Natural killer cell (primary cell): Measurements from ENCODE around the gene PLXNC1. TPM values are rescaled to one million over a fixed set of nuclear protein-coding genes. Genes with fewer than 3 reads are reported as not detected.
A peak's percentile ranks its signal among the peaks of the same experiment; 100 is the strongest.

Source experiments
- ATAC-seq, 3 donors: fragments of 150-1000 bp in 2 of 3; fragments of 200-7000 bp in 1 of 3; cut with Tn5 transposase; 1 replicate in 1 of 3; 2 replicates in 2 of 3; pipeline ENCODE4 v1.10.0; 2021; ENCODE audit warnings: mild to moderate bottlenecking in 2 of 3, moderate library complexity in 2 of 3
- DNase-seq, 2 donors: peaks; one replicate each; pipeline versions ENCODE4 v3.0.0 to v3.0.0-alpha.2; 2013 to 2021; ENCODE audit warnings: mixed read lengths in 1 of 2
- H3K27ac ChIP-seq: one replicate; pipeline ENCODE4 v1.5.1; 2013; ENCODE audit warnings: mild to moderate bottlenecking, low read length
- H3K27me3 ChIP-seq: one replicate; pipeline ENCODE4 v1.6.1; 2013; ENCODE audit warnings: low read length; ENCODE audit not compliant: control insufficient read depth, insufficient read depth
- H3K36me3 ChIP-seq: one replicate; pipeline ENCODE4 v1.6.1; 2013; ENCODE audit warnings: low read length; ENCODE audit not compliant: control insufficient read depth, insufficient read depth
- H3K4me1 ChIP-seq: one replicate; pipeline ENCODE4 v1.6.1; 2013; ENCODE audit warnings: low read length; ENCODE audit not compliant: control insufficient read depth, insufficient read depth
- H3K4me3 ChIP-seq: one replicate; pipeline ENCODE4 v1.5.1; 2013; ENCODE audit warnings: low read length
- H3K9me3 ChIP-seq: one replicate; pipeline ENCODE4 v1.6.1; 2013; ENCODE audit warnings: low read length; ENCODE audit not compliant: control insufficient read depth, insufficient read depth
- H3K27ac Mint-ChIP-seq, 2 donors: one replicate each; pipeline ENCODE4 v1.8.0; 2022; ENCODE audit warnings: mild to moderate bottlenecking in 2 of 2, mixed read lengths in 2 of 2, moderate library complexity in 1 of 2
- H3K27me3 Mint-ChIP-seq, 2 donors: one replicate each; pipeline ENCODE4 v1.8.0; 2022; ENCODE audit warnings: low read depth in 2 of 2, mixed read lengths in 2 of 2
- H3K36me3 Mint-ChIP-seq: one replicate; pipeline ENCODE4 v1.8.0; 2022; ENCODE audit warnings: mixed read lengths
- H3K4me1 Mint-ChIP-seq, 2 donors: one replicate each; pipeline ENCODE4 v1.8.0; 2022; ENCODE audit warnings: mixed read lengths in 2 of 2
- H3K4me3 Mint-ChIP-seq: one replicate; pipeline ENCODE4 v1.8.0; 2022; ENCODE audit warnings: mild to moderate bottlenecking, moderate library complexity, mixed read lengths
- H3K9me3 Mint-ChIP-seq, 2 donors: one replicate each; pipeline ENCODE4 v1.8.0; 2022; ENCODE audit warnings: mixed read lengths in 2 of 2
- WGBS: methylation state at CpG from one replicate; pipeline ENCODE4 v1.1.7; 2013; ENCODE audit warnings: missing lambda C conversion rate; ENCODE audit not compliant: insufficient coverage; 5-methylcytosine and 5-hydroxymethylcytosine counted together
- intact Hi-C: fragments of 100-400 bp; cut with micrococcal nuclease; formaldehyde crosslinking; loops from one replicate; pipeline ENCODE4 v1.14.2; 2022
- total RNA-seq, 4 donors: library from RNA; stranded (reverse); fragments of 120-200 nt in 1 of 4; gene quantifications; one replicate each; pipeline versions ENCODE4 v1.2.3 to v1.2.4, GENCODE V29; 2013 to 2022
- TF ChIP-seq, protein P1 (sequence below): fragments of 200-600 bp; IDR thresholded peaks from one replicate; pipeline ENCODE4 v1.8.0; 2022; ENCODE audit warnings: antibody characterized with exemption

PLXNC1 gene
- total RNA-seq, 3 donors from 2014 or later (not counting 1 experiment from before 2014, with no cell fraction given): 22.0 to 30.7 (median 26.5) TPM

DNA sequence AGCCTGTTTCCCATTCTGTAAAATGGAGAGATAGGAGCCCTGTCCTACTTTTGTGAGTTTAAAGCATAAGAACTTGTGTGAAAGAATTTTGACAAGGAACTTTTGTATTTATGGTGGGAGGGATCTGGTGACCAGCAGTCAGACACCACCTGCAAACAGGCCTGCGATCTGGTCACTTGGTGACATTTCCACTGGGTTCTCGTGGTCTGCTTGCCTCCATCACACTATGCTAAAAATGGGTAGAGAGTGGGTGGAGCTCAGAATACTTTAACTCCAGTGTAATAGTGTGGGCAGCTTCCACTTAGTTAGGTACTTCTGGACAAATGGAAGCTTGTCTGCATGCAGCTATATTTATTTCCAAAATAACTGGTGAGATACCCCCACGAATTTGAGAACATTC lies 26.5 kb upstream of the PLXNC1 start:
- Histone ChIP-seq H3K9me3 (no peaks in the 10 kb centered on the region), H3K36me3 (no peaks in the 10 kb centered on the region), H3K27ac (no peak overlapping the region), H3K4me3 (no peak overlapping the region), H3K4me1 (peaks cover 19% of the 10 kb centered on the region), H3K27me3 (no peaks in the 10 kb centered on the region)
- no peak overlapping the region for H3K27ac Mint-ChIP-seq
- no peaks in the 10 kb centered on the region for H3K9me3 Mint-ChIP-seq
- TF ChIP-seq, protein P1, sequence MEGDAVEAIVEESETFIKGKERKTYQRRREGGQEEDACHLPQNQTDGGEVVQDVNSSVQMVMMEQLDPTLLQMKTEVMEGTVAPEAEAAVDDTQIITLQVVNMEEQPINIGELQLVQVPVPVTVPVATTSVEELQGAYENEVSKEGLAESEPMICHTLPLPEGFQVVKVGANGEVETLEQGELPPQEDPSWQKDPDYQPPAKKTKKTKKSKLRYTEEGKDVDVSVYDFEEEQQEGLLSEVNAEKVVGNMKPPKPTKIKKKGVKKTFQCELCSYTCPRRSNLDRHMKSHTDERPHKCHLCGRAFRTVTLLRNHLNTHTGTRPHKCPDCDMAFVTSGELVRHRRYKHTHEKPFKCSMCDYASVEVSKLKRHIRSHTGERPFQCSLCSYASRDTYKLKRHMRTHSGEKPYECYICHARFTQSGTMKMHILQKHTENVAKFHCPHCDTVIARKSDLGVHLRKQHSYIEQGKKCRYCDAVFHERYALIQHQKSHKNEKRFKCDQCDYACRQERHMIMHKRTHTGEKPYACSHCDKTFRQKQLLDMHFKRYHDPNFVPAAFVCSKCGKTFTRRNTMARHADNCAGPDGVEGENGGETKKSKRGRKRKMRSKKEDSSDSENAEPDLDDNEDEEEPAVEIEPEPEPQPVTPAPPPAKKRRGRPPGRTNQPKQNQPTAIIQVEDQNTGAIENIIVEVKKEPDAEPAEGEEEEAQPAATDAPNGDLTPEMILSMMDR: no peak
- intact Hi-C loops: no loop called here
- WGBS: 53% methylated on average over 3 of the region's 3 CpGs
- H3K36me3 Mint-ChIP-seq: no peaks in the 10 kb centered on the region
- peaks cover 37 to 43% of the 10 kb centered on the region in 2 donors for H3K4me1 Mint-ChIP-seq
- H3K4me3 Mint-ChIP-seq: no peak overlapping the region
- no peak for ATAC-seq
- no peaks in the 10 kb centered on the region for H3K27me3 Mint-ChIP-seq
- DNase-seq: no peak

DNA sequence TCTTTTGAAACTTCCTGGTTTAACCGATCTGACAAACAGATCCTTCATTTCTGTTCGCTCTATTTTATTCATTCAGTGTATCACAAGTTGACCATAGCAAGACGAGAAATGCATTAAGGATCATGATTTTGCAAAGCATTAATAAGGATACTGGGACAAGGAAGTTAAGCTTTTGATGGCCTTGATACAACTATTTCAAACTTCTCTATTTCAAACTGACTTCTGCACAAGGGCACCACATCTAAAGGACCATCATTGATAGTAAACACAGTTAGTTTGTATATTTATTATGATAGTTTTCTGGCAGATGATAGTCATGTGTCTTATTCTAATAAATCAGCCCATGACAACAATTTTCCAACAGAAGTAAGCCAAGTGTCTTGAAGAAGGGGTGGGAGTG lies 25.8 kb upstream of the PLXNC1 start:
- TF ChIP-seq, protein P1: no peak
- H3K4me1 ChIP-seq: peaks cover 19% of the 10 kb centered on the region
- peaks cover 37 to 47% of the 10 kb centered on the region in 2 donors for H3K4me1 Mint-ChIP-seq

DNA sequence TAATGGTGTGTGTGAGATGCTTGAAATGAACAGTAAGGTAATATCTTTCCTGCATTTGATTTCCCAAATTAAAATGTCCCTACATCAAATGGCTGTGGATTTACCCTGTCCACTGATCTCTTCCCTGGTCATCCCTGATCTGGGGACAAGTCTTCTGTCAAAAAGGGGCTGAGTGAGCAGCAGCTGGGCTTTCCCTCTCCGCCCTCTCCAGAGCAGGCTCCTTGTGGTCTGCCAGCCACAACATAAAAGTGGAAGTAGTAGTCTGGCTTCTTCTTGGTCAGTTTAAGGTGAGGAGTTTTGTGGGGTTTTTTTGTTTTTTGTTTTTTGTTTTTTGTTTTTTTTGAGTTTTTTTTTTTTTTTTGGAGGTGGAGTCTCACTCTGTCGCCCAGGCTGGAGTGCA lies 25.2 kb upstream of the PLXNC1 start:
- Mint-ChIP-seq H3K4me3 (no peak overlapping the region), H3K36me3 (no peaks in the 10 kb centered on the region), H3K4me1 (peaks cover 37 to 53% of the 10 kb centered on the region in 2 donors), H3K27me3 (peaks cover 0 to 5% of the 10 kb centered on the region in 2 donors), H3K27ac (peak overlapping the region; percentile 79 to 86), H3K9me3 (no peaks in the 10 kb centered on the region)
- intact Hi-C loops: no loop called here
- Histone ChIP-seq H3K4me3 (no peak overlapping the region), H3K4me1 (peaks cover 19% of the 10 kb centered on the region), H3K27me3 (no peaks in the 10 kb centered on the region), H3K36me3 (no peaks in the 10 kb centered on the region), H3K27ac (no peak overlapping the region), H3K9me3 (no peaks in the 10 kb centered on the region)
- TF ChIP-seq, protein P1: no peak
- no peak for DNase-seq
- 58% methylated on average over 2 of the region's 2 CpGs for WGBS
- ATAC-seq: peak; percentile 29 to 63 (median 45)

More for the DNA sequence above, 25.8 kb upstream of the PLXNC1 start:
- Mint-ChIP-seq H3K27ac (peak overlapping the region in 1 of 2 donors; percentile 79), H3K4me3 (no peak overlapping the region), H3K9me3 (no peaks in the 10 kb centered on the region), H3K27me3 (peaks cover 0 to under 1% of the 10 kb centered on the region in 2 donors), H3K36me3 (no peaks in the 10 kb centered on the region)
- WGBS: 83% methylated on average over 2 of the region's 3 CpGs
- Histone ChIP-seq H3K36me3 (no peaks in the 10 kb centered on the region), H3K9me3 (no peaks in the 10 kb centered on the region), H3K4me3 (no peak overlapping the region), H3K27ac (no peak overlapping the region), H3K27me3 (no peaks in the 10 kb centered on the region)
- intact Hi-C loops: no loop called here
- no peak for DNase-seq
- no peak for ATAC-seq

DNA sequence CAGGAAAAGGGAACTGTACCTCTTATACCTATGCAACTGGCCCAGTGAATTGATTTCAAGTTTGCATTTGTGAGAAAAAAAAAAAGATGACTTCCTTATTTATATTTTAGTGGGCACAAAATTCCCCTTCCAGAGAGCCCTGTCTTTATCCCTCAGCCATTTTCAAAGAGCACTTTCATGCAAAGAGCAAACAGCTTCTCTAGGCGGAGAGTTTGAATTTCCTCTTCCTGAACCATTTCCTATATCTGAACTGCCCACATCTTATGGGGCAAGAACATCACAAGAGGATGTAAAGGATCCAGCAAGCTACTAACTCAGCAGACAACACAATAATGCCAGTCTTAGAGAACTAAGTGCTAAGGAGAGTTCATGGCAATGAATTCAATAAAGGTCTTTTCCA lies 22.3 kb upstream of the PLXNC1 start:
- H3K27me3 ChIP-seq: no peaks in the 10 kb centered on the region
- TF ChIP-seq, protein P1: no peak
- H3K27ac Mint-ChIP-seq: peak overlapping the region in 1 of 2 donors; percentile 8
- H3K9me3 Mint-ChIP-seq: no peaks in the 10 kb centered on the region
- H3K27ac ChIP-seq: no peak overlapping the region
- ATAC-seq: peak in 1 of 3 donors; percentile 37
- H3K36me3 Mint-ChIP-seq: no peaks in the 10 kb centered on the region
- whole genome bisulfite sequencing: 14% methylated on average over 1 of the region's 1 CpG
- peaks cover 37 to 53% of the 10 kb centered on the region in 2 donors for H3K4me1 Mint-ChIP-seq
- H3K4me3 Mint-ChIP-seq: peak overlapping the region; percentile 25
- no peaks in the 10 kb centered on the region for H3K36me3 ChIP-seq
- no peak overlapping the region for H3K4me3 ChIP-seq
- H3K9me3 ChIP-seq: no peaks in the 10 kb centered on the region
- peak in 1 of 2 donors; percentile 25 for DNase-seq
- peaks cover 19% of the 10 kb centered on the region for H3K4me1 ChIP-seq
- peaks cover 0 to 9% of the 10 kb centered on the region in 2 donors for H3K27me3 Mint-ChIP-seq
- intact Hi-C loops: no loop called here
